GM23248 (cell line): ENCODE results near the gene PACRGL. TPM values are rescaled to one million over a fixed set of nuclear protein-coding genes. Genes with fewer than 3 reads are reported as not detected.
"Not testable (repeated sequence)": the region's sequence is repeated elsewhere in the genome, so short reads cannot be mapped to it uniquely, and the experiment has no call there.

Source experiments
- DNase-seq: peaks from one replicate; pipeline ENCODE4 v3.0.0-alpha.2; 2015
- H2AFZ ChIP-seq: fragments of 200-600 bp; sonication (generic); 2 replicates; pipeline ENCODE4 v1.6.1; 2016; ENCODE audit warnings: antibody characterized with exemption
- H3F3A ChIP-seq: fragments of 200-600 bp; sonication (generic); 2 replicates; pipeline ENCODE4 v1.6.1; 2016; ENCODE audit warnings: mild to moderate bottlenecking, antibody characterized with exemption, mixed run types; ENCODE audit not compliant: insufficient read depth
- H3K27ac ChIP-seq: fragments of 200-600 bp; sonication (generic); 2 replicates; pipeline ENCODE4 v1.5.1; 2016; ENCODE audit warnings: mild to moderate bottlenecking
- H3K27me3 ChIP-seq: fragments of 200-600 bp; sonication (generic); replicated peaks from 2 replicates; pipeline ENCODE4 v1.6.1; 2016; ENCODE audit warnings: mild to moderate bottlenecking; ENCODE audit not compliant: insufficient read depth
- H3K36me3 ChIP-seq: fragments of 200-600 bp; sonication (generic); 2 replicates; pipeline ENCODE4 v1.6.1; 2016; ENCODE audit warnings: low read depth, mild to moderate bottlenecking
- H3K4me1 ChIP-seq: fragments of 200-600 bp; sonication (generic); 2 replicates; pipeline ENCODE4 v1.6.1; 2016; ENCODE audit warnings: mild to moderate bottlenecking; ENCODE audit not compliant: insufficient read depth
- H3K4me2 ChIP-seq: fragments of 200-600 bp; sonication (generic); one replicate; pipeline ENCODE4 v1.6.1; 2016; ENCODE audit warnings: mild to moderate bottlenecking; ENCODE audit not compliant: unreplicated experiment
- H3K4me3 ChIP-seq: fragments of 200-600 bp; sonication (generic); 2 replicates; pipeline ENCODE4 v1.5.1; 2016; ENCODE audit warnings: mild to moderate bottlenecking
- H3K79me2 ChIP-seq: fragments of 200-600 bp; sonication (generic); 2 replicates; pipeline ENCODE4 v1.6.1; 2016; ENCODE audit warnings: mild to moderate bottlenecking; ENCODE audit not compliant: insufficient read depth
- H3K9ac ChIP-seq: fragments of 200-600 bp; sonication (generic); 2 replicates; pipeline ENCODE4 v1.6.1; 2016; ENCODE audit warnings: mild to moderate bottlenecking
- H3K9me2 ChIP-seq: fragments of 200-600 bp; sonication (generic); 2 replicates; pipeline ENCODE4 v1.6.1; 2016; ENCODE audit warnings: mixed run types, mild to moderate bottlenecking, moderate library complexity; ENCODE audit not compliant: insufficient read depth
- H3K9me3 ChIP-seq: fragments of 200-600 bp; sonication (generic); one replicate; pipeline ENCODE4 v1.6.1; 2017; ENCODE audit warnings: low read depth
- H4K20me1 ChIP-seq: fragments of 200-600 bp; sonication (generic); 2 replicates; pipeline ENCODE4 v1.6.0; 2016; ENCODE audit not compliant: insufficient read depth
- EZH2 ChIP-seq: fragments of 200-600 bp; sonication (generic); IDR thresholded peaks from 2 replicates; pipeline ENCODE4 v1.6.1; 2018; ENCODE audit warnings: antibody characterized with exemption, mild to moderate bottlenecking; ENCODE audit not compliant: insufficient read depth, poor library complexity, severe bottlenecking
- EZH2phosphoT487 ChIP-seq: fragments of 200-600 bp; sonication (generic); IDR thresholded peaks from 2 replicates; pipeline ENCODE4 v1.6.1; 2018; ENCODE audit warnings: antibody characterized with exemption, moderate library complexity, mild to moderate bottlenecking, low read depth; ENCODE audit not compliant: insufficient read depth
- WGBS, 2 experiments: methylation state at CpG; one replicate each; pipeline ENCODE4 v1.1.6; 2015 to 2017; ENCODE audit warnings: low lambda C conversion rate in 2 of 2, low coverage in 1 of 2; ENCODE audit errors: missing lambda C conversion rate in 2 of 2; 5-methylcytosine and 5-hydroxymethylcytosine counted together
- in situ Hi-C: fragments of 300-500 bp; cut with MboI; formaldehyde crosslinking; loops from 2 replicates; pipeline ENCODE4 v1.15.0; 2020
- polyA plus RNA-seq: library from polyadenylated mRNA; unstranded; fragments of >200 nt; fragmentation: Nextera tagmentation; extraction: Ambion mirVana; gene quantifications from 2 replicates; pipeline ENCODE4 v1.2.1, GENCODE V29; 2016
- total RNA-seq: library from RNA; depleted of rRNA; stranded (reverse); fragments of >200 nt; shearing (Covaris generic); gene quantifications from 2 replicates; pipeline ENCODE4 v1.2.3, GENCODE V29; 2014

The PACRGL gene
- total and polyA plus RNA-seq, 2 experiments from 2014 or later: 10.8 to 24.6 TPM

- Histone ChIP-seq H3K79me2 (no peaks in the 10 kb centered on the region), H4K20me1 (no peaks in the 10 kb centered on the region), H3K9me2 (no peaks in the 10 kb centered on the region), H3K9me3 (no peaks in the 10 kb centered on the region), H3K27me3 (no peaks in the 10 kb centered on the region), H3K4me3 (no peak overlapping the region), H3K4me2 (no peak overlapping the region), H3K9ac (no peak overlapping the region), H3K4me1 (no peaks in the 10 kb centered on the region), H3K36me3 (no peaks in the 10 kb centered on the region), H3K27ac (no peak overlapping the region), H2AFZ (no peak overlapping the region), H3F3A (no peaks in the 10 kb centered on the region)
- peak; percentile 6 for DNase-seq
- WGBS, 2 experiments: 79 to 85% methylated on average over 13 of the region's 13 CpGs
- in situ Hi-C loops: loop anchor here (25.0 kb wide), 2 partner anchors 373 to 998 kb away; no protein-coding TSS in a partner anchor
- TF ChIP-seq EZH2phosphoT487: no peak
- TF ChIP-seq EZH2: no peak
Measured at GRCh38 chr4:20764366-20764992, 64.2 kb downstream of the PACRGL start.

GRCh38 chr4:20773144-20773997 is 73.1 kb downstream of the PACRGL start:
- TF ChIP-seq EZH2phosphoT487: no peak
- TF ChIP-seq EZH2: no peak
- H3K4me1 ChIP-seq: no peaks in the 10 kb centered on the region
- no peaks in the 10 kb centered on the region for H4K20me1 ChIP-seq
- WGBS, 2 experiments: 14 to 18% methylated on average over 14 of the region's 14 CpGs
- H3K9me2 ChIP-seq: no peaks in the 10 kb centered on the region; the same call in 1 of the 2 replicates
- H3F3A ChIP-seq: no peaks in the 10 kb centered on the region
- 0 out of 2 replicates have a peak overlapping the region, but pooled peaks have one; percentile 11 for H3K4me3 ChIP-seq
- H3K4me2 ChIP-seq: no peak overlapping the region
- DNase-seq: peak; percentile 82
- H3K27me3 ChIP-seq: no peaks in the 10 kb centered on the region
- no peak overlapping the region for H3K27ac ChIP-seq
- H3K36me3 ChIP-seq: no peaks in the 10 kb centered on the region
- H3K9ac ChIP-seq: no peak overlapping the region
- peak overlapping the region; percentile 53 for H2AFZ ChIP-seq
- no peaks in the 10 kb centered on the region for H3K9me3 ChIP-seq
- in situ Hi-C loops: loop anchor here (25.0 kb wide), 2 partner anchors 364 to 989 kb away; no protein-coding TSS in a partner anchor
- H3K79me2 ChIP-seq: no peaks in the 10 kb centered on the region

- no peak overlapping the region for H3K4me3 ChIP-seq
- H3K27ac ChIP-seq: no peak overlapping the region
- H3K9me2 ChIP-seq: no peaks in the 10 kb centered on the region; the same call in 1 of the 2 replicates
- in situ Hi-C loops: loop anchor here (25.0 kb wide), 1 partner anchor 683 kb away; no protein-coding TSS in a partner anchor
- H3F3A ChIP-seq: no peaks in the 10 kb centered on the region
- H3K4me1 ChIP-seq: no peaks in the 10 kb centered on the region
- H4K20me1 ChIP-seq: no peaks in the 10 kb centered on the region
- 30 to 38% methylated on average over 1 of the region's 1 CpG for WGBS, 2 experiments
- TF ChIP-seq EZH2phosphoT487: no peak
- TF ChIP-seq EZH2: no peak
- H3K9ac ChIP-seq: no peak overlapping the region
- H3K9me3 ChIP-seq: no peaks in the 10 kb centered on the region
- DNase-seq: no peak
- no peaks in the 10 kb centered on the region for H3K36me3 ChIP-seq
- no peaks in the 10 kb centered on the region for H3K27me3 ChIP-seq
- no peak overlapping the region for H3K4me2 ChIP-seq
- H3K79me2 ChIP-seq: no peaks in the 10 kb centered on the region
- no peak overlapping the region for H2AFZ ChIP-seq
Measured at GRCh38 chr4:20778896-20779295, 78.6 kb downstream of the PACRGL start.

- not testable (repeated sequence) for H4K20me1 ChIP-seq, H3K9me3 ChIP-seq, H3K9me2 ChIP-seq, DNase-seq, H3K4me2 ChIP-seq, H3K79me2 ChIP-seq, H3K4me3 ChIP-seq, H3K27ac ChIP-seq, H3K9ac ChIP-seq, H3K27me3 ChIP-seq, H3K36me3 ChIP-seq, H2AFZ ChIP-seq, H3F3A ChIP-seq, H3K4me1 ChIP-seq
- WGBS, 2 experiments: 36 to 59% methylated on average over 1 of the region's 1 CpG
- in situ Hi-C loops: loop anchor here (25.0 kb wide), 1 partner anchor 679 kb away; no protein-coding TSS in a partner anchor
Measured at GRCh38 chr4:20783134-20783533, 82.9 kb downstream of the PACRGL start.
